HepG2 (cell line): Measurements from ENCODE around the gene CSH1. TPM values are rescaled to one million over a fixed set of nuclear protein-coding genes. Genes with fewer than 3 reads are reported as not detected.
"Not testable (repeated sequence)": the region's sequence is repeated elsewhere in the genome, so short reads cannot be mapped to it uniquely, and the experiment has no call there.

Experiments
- ATAC-seq: fragments of 200-7000 bp; cut with Tn5 transposase; 3 replicates; pipeline ENCODE4 v1.9.1; 2020; ENCODE audit warnings: mild to moderate bottlenecking, moderate library complexity
- BruUV-seq: library from RNA; stranded (reverse); fragments of 400-500 nt; replicated peaks from 2 replicates; lab custom pipeline; 2021; lab: Mats Ljungman, UMichigan
- CTCF ChIA-PET: fragments of 300-600 bp; formaldehyde crosslinking; extraction: SDS; loops from one replicate; lab custom pipeline; 2021; ENCODE audit warnings: low total read pairs, inconsistent platforms, low intra/inter-chr PET ratio; lab: Yijun Ruan, JAX
- POLR2A ChIA-PET: fragments of 350-600 bp; sonication (Branson Sonifier 250); formaldehyde crosslinking; loops from one replicate; lab custom pipeline; 2020; ENCODE audit warnings: antibody characterized with exemption, inconsistent platforms; lab: Yijun Ruan, JAX
- DNase-seq: peaks from one replicate; pipeline ENCODE4 v3.0.0-alpha.2; 2015; ENCODE audit warnings: low spot score
- FAIRE-seq: peaks from 3 replicates; lab custom pipeline; 2011; peaks lifted over from hg19 to GRCh38; lab: Jason Lieb, UNC
- H2AFZ ChIP-seq: one replicate; pipeline ENCODE4 v1.6.1; 2011; ENCODE audit warnings: low read length, inconsistent platforms
- H3K27ac ChIP-seq: fragments of 300-600 bp; 3 replicates; pipeline ENCODE4 v1.8.0; 2011; ENCODE audit warnings: mixed run types, mild to moderate bottlenecking, mixed read lengths, low read length, inconsistent platforms; ENCODE audit not compliant: insufficient read depth; ENCODE audit errors: extremely low read length
- H3K27me3 ChIP-seq, 2 experiments: fragments of 200-600 bp in 1 of 2; 2 replicates in 1 of 2; 3 replicates in 1 of 2; pipeline versions ENCODE4 v1.6.0 to v1.8.0; 2011; ENCODE audit warnings: low read length in 2 of 2, mild to moderate bottlenecking in 2 of 2, moderate library complexity in 2 of 2, inconsistent platforms in 1 of 2; ENCODE audit not compliant: insufficient read depth in 2 of 2, control insufficient read depth in 1 of 2
- H3K36me3 ChIP-seq, 2 experiments: fragments of 200-600 bp in 1 of 2; replicated peaks in 1 of 2; 2 replicates in 1 of 2; 3 replicates in 1 of 2; pipeline versions ENCODE4 v1.5.1 to v1.8.0; 2011; ENCODE audit warnings: low read length in 2 of 2, inconsistent platforms in 1 of 2; ENCODE audit not compliant: insufficient read depth in 2 of 2, control insufficient read depth in 1 of 2
- H3K4me1 ChIP-seq: 2 replicates; pipeline ENCODE4 v1.5.1; 2012; ENCODE audit warnings: low read length, inconsistent platforms; ENCODE audit not compliant: insufficient read depth
- H3K4me2 ChIP-seq: 2 replicates; pipeline ENCODE4 v1.6.0; 2011; ENCODE audit warnings: low read depth, low read length, inconsistent platforms
- H3K4me3 ChIP-seq, 3 experiments: fragments of 200-600 bp in 1 of 3; sonication (generic), shearing (Covaris generic) in 1 of 3; replicated peaks in 1 of 3; 2 replicates each; pipeline ENCODE4 v1.5.1; 2011 to 2016; ENCODE audit warnings: low read length in 3 of 3, inconsistent platforms in 2 of 3, low read depth in 2 of 3, mild to moderate bottlenecking in 2 of 3, control low read depth in 1 of 3, mixed read lengths in 1 of 3; ENCODE audit not compliant: insufficient read depth in 1 of 3
- H3K79me2 ChIP-seq: one replicate; pipeline ENCODE4 v1.6.1; 2011; ENCODE audit warnings: low read length, inconsistent platforms; ENCODE audit not compliant: insufficient read depth
- H3K9ac ChIP-seq: 2 replicates; pipeline ENCODE4 v1.6.0; 2011; ENCODE audit warnings: mild to moderate bottlenecking, low read depth, low read length, inconsistent platforms; ENCODE audit not compliant: insufficient read depth
- H3K9me3 ChIP-seq: 2 replicates; pipeline ENCODE4 v1.5.1; 2012; ENCODE audit warnings: mild to moderate bottlenecking, low read length
- H4K20me1 ChIP-seq: 2 replicates; pipeline ENCODE4 v1.6.0; 2011; ENCODE audit warnings: inconsistent platforms, mild to moderate bottlenecking, low read length, moderate library complexity; ENCODE audit not compliant: insufficient read depth
- WGBS: methylation state at CpG from one replicate; pipeline ENCODE4 v1.1.6; 2017; ENCODE audit warnings: low lambda C conversion rate; 5-methylcytosine and 5-hydroxymethylcytosine counted together
- in situ Hi-C: cut with HindIII; loops from 2 replicates; pipeline ENCODE4 v1.10.0; 2017; ENCODE audit warnings: low pct_unique_long_range_greater_than_20kb; ENCODE audit not compliant: extremely low pct_ligation_motif_present
- intact Hi-C: fragments of 100-400 bp; cut with micrococcal nuclease; formaldehyde crosslinking; loops from one replicate; pipeline ENCODE4 v1.10.0; 2022; ENCODE audit not compliant: unreplicated experiment
- polyA plus RNA-seq, 8 experiments: library from polyadenylated mRNA; depleted of rRNA in 3 of 8; stranded (reverse) in 7 of 8; unstranded in 1 of 8; fragments of >200 nt; fragmentation: Illumina TruSeq in 4 of 8; extraction: Trizol in 4 of 8; gene quantifications; 2 replicates each; pipeline versions ENCODE4 v1.2.1 to v1.2.3, GENCODE V29; 2011 to 2016; ENCODE audit warnings: low read depth in 4 of 8, missing spikeins in 1 of 8, mixed read lengths in 1 of 8; ENCODE audit not compliant: insufficient read depth in 1 of 8
- total RNA-seq, 5 experiments: library from RNA; depleted of rRNA; stranded (reverse); fragments of >200 nt; fragmentation: Illumina TruSeq; extraction: Trizol; gene quantifications; 2 replicates each; pipeline ENCODE4 v1.2.3, GENCODE V29; 2016; ENCODE audit warnings: low read depth in 1 of 5

CSH1 gene
- total and polyA plus RNA-seq, 2 of the 13 experiments (the other 11 are each of a cell fraction or from before 2014, with no cell fraction given) = not detected

DNA sequence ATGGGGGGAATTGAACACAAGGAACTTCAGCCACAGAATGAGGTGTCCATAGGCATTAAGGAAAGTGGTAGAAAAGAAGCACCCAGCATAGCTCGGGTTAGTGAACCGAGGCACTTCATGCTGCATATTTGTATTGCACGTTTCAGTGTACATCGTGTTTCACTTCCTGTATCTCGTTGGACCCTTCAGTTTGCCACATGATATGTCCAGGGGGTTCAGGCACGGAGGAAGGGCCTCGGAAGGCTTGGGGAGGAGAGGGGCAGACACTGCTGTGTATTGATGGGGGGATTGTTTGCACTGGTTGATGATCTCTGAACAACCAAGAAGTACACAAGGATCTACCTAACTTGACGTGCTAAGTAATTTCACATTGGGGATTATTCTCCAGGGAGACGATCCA is 26.0 kb upstream of the CSH1 start:
- H3K9ac ChIP-seq, POLR2A ChIA-PET, FAIRE-seq, BruUV-seq, H3K36me3 ChIP-seq, H4K20me1 ChIP-seq, H3K4me2 ChIP-seq, CTCF ChIA-PET, H2AFZ ChIP-seq, H3K27ac ChIP-seq, H3K4me3 ChIP-seq, intact Hi-C loops, H3K9me3 ChIP-seq, ATAC-seq, DNase-seq, H3K79me2 ChIP-seq: not testable (repeated sequence)
- WGBS = 14% methylated on average over 9 of the region's 9 CpGs
- Histone ChIP-seq H3K4me1 (peaks cover 16% of the 10 kb centered on the region), H3K27me3 (peaks cover 0 to 23% of the 10 kb centered on the region in 2 experiments; a peak in 4 of 5 replicates)
- in situ Hi-C loops = loop anchor here (10.0 kb wide), 1 partner anchor 212 kb away; the partner anchor contains the start of gene ERN1

DNA sequence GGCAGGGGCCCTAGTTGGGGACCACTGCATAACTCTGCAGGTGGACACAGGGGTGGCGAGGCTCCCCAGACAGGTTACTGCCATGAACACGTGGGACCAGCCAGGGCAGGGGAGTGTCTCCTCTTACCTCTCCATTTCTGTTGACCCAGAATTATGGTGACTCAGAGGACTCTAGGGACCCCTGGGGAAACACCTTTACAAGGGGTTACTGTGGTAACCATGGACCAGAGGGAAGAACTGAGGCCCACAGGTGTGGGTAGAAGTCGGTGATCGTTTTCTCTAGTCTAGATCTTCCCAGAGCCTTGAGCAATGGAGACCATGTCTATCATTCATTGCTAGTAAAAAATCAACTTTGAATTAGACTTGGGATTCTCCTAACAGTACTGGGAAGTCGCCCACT is 24.4 kb upstream of the CSH1 start:
- DNase-seq, H4K20me1 ChIP-seq, H3K27ac ChIP-seq, H3K4me2 ChIP-seq, POLR2A ChIA-PET, H3K9ac ChIP-seq, ATAC-seq, FAIRE-seq, H2AFZ ChIP-seq, H3K9me3 ChIP-seq, BruUV-seq, H3K36me3 ChIP-seq, H3K79me2 ChIP-seq, intact Hi-C loops, H3K4me3 ChIP-seq: not testable (repeated sequence)
- Histone ChIP-seq H3K4me1 (peaks cover 16% of the 10 kb centered on the region), H3K27me3 (peaks cover 0 to 26% of the 10 kb centered on the region in 2 experiments; a peak in 4 of 5 replicates)
- CTCF ChIA-PET = interaction anchor here (2.1 to 2.6 kb wide), 2 partner anchors 30 to 70 kb away, joined by 16 to 27 read pairs; no protein-coding TSS in a partner anchor
- WGBS = 33% methylated on average over 5 of the region's 5 CpGs
- in situ Hi-C loops = loop anchor here (10.0 kb wide), 1 partner anchor 214 kb away; the partner anchor contains the start of gene ERN1
